Left cardiac atrium (tissue), 4 donors: ENCODE data around the gene NDUFC1. TPM values are rescaled to one million over a fixed set of nuclear protein-coding genes. Genes with fewer than 3 reads are reported as not detected.
"Not testable (repeated sequence)": the region's sequence is repeated elsewhere in the genome, so short reads cannot be mapped to it uniquely, and the experiment has no call there.

Experiments
- ATAC-seq, 2 donors: fragments of 200-7000 bp; cut with Tn5 transposase; one replicate each; pipeline ENCODE4 v1.9.1; 2020; ENCODE audit warnings: mild to moderate bottlenecking in 2 of 2, moderate library complexity in 2 of 2
- DNase-seq: peaks from one replicate; pipeline ENCODE4 v3.0.0-alpha.2; 2020
- intact Hi-C, 2 donors: fragments of 100-400 bp; cut with DNase I; formaldehyde crosslinking; loops; one replicate each; pipeline versions ENCODE4 v1.14.1 to v1.15.1; 2022 to 2023
- long read RNA-seq: library from polyadenylated mRNA; unstranded; transcript quantifications from one replicate; pipeline ENCODE4 v2.0.0, GENCODE V29; 2021
- total RNA-seq, 2 donors: library from RNA; stranded (reverse); fragmentation: NEBNext Ultra II Directional; extraction: Animal tissue kit (Norgen Biotek cat#: 25700); gene quantifications; one replicate each; pipeline ENCODE4 v1.2.1, GENCODE V29; 2021
- donor health status: DM: no; HTN: yes; CAD: no.
- donor health status: DM: no; HTN: yes; CAD: no; lungs with severe emphysema.
- donor health status: DM: yes; HTN: yes; CAD: no.
- donor health status: Dilated cardiomyopathy.

Gene NDUFC1
- total RNA-seq = 100 to 1,000 TPM; 181 TPM
- long read RNA-seq, transcript NDUFC1-209 (5 exons, 1,198 nt) = major isoform, 18 of 42 reads
- long read RNA-seq, partial matches to known transcripts = 12 of 42 reads
- long read RNA-seq, other reads (novel, unspliced or antisense) = 9 of 42 reads

- intact Hi-C loops = loop anchor here in 1 of 2 donors (5.0 kb wide), 2 partner anchors 125 to 220 kb away; partner anchors contain the start of gene ELF2
- ATAC-seq = peak; percentile 40 to 52
- peak; percentile 59 for DNase-seq
These were observed at the start of gene NDUFC1 for GRCh38 chr4:139301821-139302611. TSS of gene NDUFC1 (minus strand) at chr4:139302477. CDS start at chr4:139295798, 6,679 bp downstream.

GRCh38 chr4:139337612-139338011 lies 35.3 kb upstream of the NDUFC1 start:
- intact Hi-C loops = no loop called here
- ATAC-seq (no peak), DNase-seq (no peak)

GRCh38 chr4:139333046-139333445 lies 30.8 kb upstream of the NDUFC1 start:
- intact Hi-C loops = no loop called here
- DNase-seq (no peak), ATAC-seq (no peak)

- no peak for ATAC-seq
- no peak for DNase-seq
- intact Hi-C loops = no loop called here
These were observed 28.9 kb upstream of the NDUFC1 start for GRCh38 chr4:139331185-139331584.

GRCh38 chr4:139330283-139330682 lies 28.0 kb upstream of the NDUFC1 start:
- ATAC-seq (no peak), DNase-seq (no peak)
- intact Hi-C loops = no loop called here

- DNase-seq = no peak
- intact Hi-C loops = no loop called here
- no peak for ATAC-seq
These were observed 27.5 kb upstream of the NDUFC1 start for GRCh38 chr4:139329665-139330200.

- intact Hi-C loops = no loop called here
- ATAC-seq (no peak), DNase-seq (no peak)
These were observed 22.3 kb upstream of the NDUFC1 start for GRCh38 chr4:139324620-139325019.

- DNase-seq, ATAC-seq, intact Hi-C loops: not testable (repeated sequence)
These were observed 20.3 kb upstream of the NDUFC1 start for GRCh38 chr4:139322541-139322940.

- intact Hi-C loops, DNase-seq, ATAC-seq: not testable (repeated sequence)
These were observed 19.8 kb upstream of the NDUFC1 start for GRCh38 chr4:139322070-139322469.

- no peak for DNase-seq
- intact Hi-C loops = no loop called here
- ATAC-seq = no peak
These were observed 17.3 kb upstream of the NDUFC1 start for GRCh38 chr4:139319571-139319970.

- intact Hi-C loops = no loop called here
- DNase-seq = no peak
- no peak for ATAC-seq
These were observed 15.4 kb upstream of the NDUFC1 start for GRCh38 chr4:139317635-139318034.

GRCh38 chr4:139316733-139317132 lies 14.5 kb upstream of the NDUFC1 start:
- DNase-seq (no peak), ATAC-seq (no peak)
- intact Hi-C loops = no loop called here

GRCh38 chr4:139315221-139315675 lies 13.0 kb upstream of the NDUFC1 start:
- DNase-seq = no peak
- intact Hi-C loops = no loop called here
- ATAC-seq = peak in 1 of 2 donors; percentile 36

- ATAC-seq (no peak), DNase-seq (no peak)
- intact Hi-C loops = no loop called here
These were observed 11.9 kb upstream of the NDUFC1 start for GRCh38 chr4:139314047-139314800.

- DNase-seq, intact Hi-C loops, ATAC-seq: not testable (repeated sequence)
These were observed 11.1 kb upstream of the NDUFC1 start for GRCh38 chr4:139313414-139313813.

GRCh38 chr4:139312552-139313332 lies 10.5 kb upstream of the NDUFC1 start:
- intact Hi-C loops = no loop called here
- ATAC-seq (no peak), DNase-seq (no peak)

- DNase-seq (no peak), ATAC-seq (no peak)
- intact Hi-C loops = no loop called here
These were observed 9.6 kb upstream of the NDUFC1 start for GRCh38 chr4:139311909-139312308.

GRCh38 chr4:139304920-139305319 lies 2.6 kb upstream of the NDUFC1 start:
- intact Hi-C loops = loop anchor here in 1 of 2 donors (5.0 kb wide), 2 partner anchors 128 to 223 kb away; partner anchors contain the start of gene ELF2
- ATAC-seq (no peak), DNase-seq (no peak)
